ENCODE results near the gene CREB5. TPM values are rescaled to one million over a fixed set of nuclear protein-coding genes. Genes with fewer than 3 reads are reported as not detected.

CREB5 gene
- total and polyA plus RNA-seq, 9 donors = 0.71 to 15.0 (median 2.7) TPM

- no peaks in the 10 kb centered on the region for H3K9me3 ChIP-seq
- no peaks in the 10 kb centered on the region for H3K27me3 ChIP-seq
- no peaks in the 10 kb centered on the region for H3K36me3 ChIP-seq
- no peak overlapping the region for H3K27ac ChIP-seq
- H3K4me1 ChIP-seq (ENCODE audit: insufficient read depth) = no peaks in the 10 kb centered on the region
- H3K4me3 ChIP-seq = no peak overlapping the region
- intact Hi-C loops (cut with DNase I) = no loop called here
- TF ChIP-seq EP300 (IDR thresholded peaks at IDR 0.05) (no peak), CTCF (IDR thresholded peaks at IDR 0.05) (no peak), POLR2A (IDR thresholded peaks at IDR 0.05) (no peak)
- no peak for DNase-seq
Measured at GRCh38 chr7:28787106-28787505, 374.8 kb downstream of the CREB5 start.

GRCh38 chr7:28790467-28790866 lies 378.1 kb downstream of the CREB5 start:
- no peaks in the 10 kb centered on the region for H3K9me3 ChIP-seq
- WGBS, 3 donors = 79 to 84% (median 81%) methylated on average over 4 of the region's 4 CpGs
- H3K4me3 ChIP-seq = no peak overlapping the region
- no peak overlapping the region for H3K27ac ChIP-seq
- DNase-seq = no peak
- no peaks in the 10 kb centered on the region for H3K36me3 ChIP-seq
- TF ChIP-seq POLR2A (IDR thresholded peaks at IDR 0.05) (no peak), CTCF (IDR thresholded peaks at IDR 0.05) (no peak), EP300 (IDR thresholded peaks at IDR 0.05) (no peak)
- H3K27me3 ChIP-seq = no peaks in the 10 kb centered on the region
- intact Hi-C loops (cut with DNase I) = no loop called here
- H3K4me1 ChIP-seq (ENCODE audit: insufficient read depth) = no peaks in the 10 kb centered on the region

- DNase-seq = no peak
- WGBS, 3 donors = 77 to 92% (median 86%) methylated on average over 2 of the region's 2 CpGs
- no peak overlapping the region for H3K4me3 ChIP-seq
- no peaks in the 10 kb centered on the region for H3K4me1 ChIP-seq (ENCODE audit: insufficient read depth)
- intact Hi-C loops (cut with DNase I) = no loop called here
- H3K36me3 ChIP-seq = no peaks in the 10 kb centered on the region
- H3K27me3 ChIP-seq = no peaks in the 10 kb centered on the region
- H3K9me3 ChIP-seq = no peaks in the 10 kb centered on the region
- H3K27ac ChIP-seq = no peak overlapping the region
- TF ChIP-seq CTCF (IDR thresholded peaks at IDR 0.05) = no peak
- TF ChIP-seq POLR2A (IDR thresholded peaks at IDR 0.05) = no peak
- no peak for TF ChIP-seq EP300 (IDR thresholded peaks at IDR 0.05)
Measured at GRCh38 chr7:28792858-28793257, 380.5 kb downstream of the CREB5 start.

- no peak for DNase-seq
- Histone ChIP-seq H3K27me3 (no peaks in the 10 kb centered on the region), H3K4me3 (no peak overlapping the region), H3K4me1 (ENCODE audit: insufficient read depth) (no peaks in the 10 kb centered on the region), H3K27ac (no peak overlapping the region), H3K9me3 (no peaks in the 10 kb centered on the region), H3K36me3 (no peaks in the 10 kb centered on the region)
- intact Hi-C loops (cut with DNase I) = no loop called here
- WGBS, 3 donors = 84 to 94% (median 87%) methylated on average over 9 of the region's 9 CpGs
- no peak for TF ChIP-seq CTCF (IDR thresholded peaks at IDR 0.05)
- no peak for TF ChIP-seq POLR2A (IDR thresholded peaks at IDR 0.05)
- TF ChIP-seq EP300 (IDR thresholded peaks at IDR 0.05) = no peak
Measured at GRCh38 chr7:28793381-28794085, 381.2 kb downstream of the CREB5 start.

All from ovary (tissue), 9 donors.